Mesothelial cell of epicardium (in vitro differentiated cells): ENCODE results near the gene MYCN. TPM values are rescaled to one million over a fixed set of nuclear protein-coding genes. Genes with fewer than 3 reads are reported as not detected.

ENCODE experiments used
- DNase-seq, 2 experiments: peaks; one replicate each; pipeline ENCODE4 v3.0.0; 2021; ENCODE audit warnings: low spot score in 2 of 2; ENCODE audit not compliant: unreplicated experiment in 2 of 2
- H3K27ac Mint-ChIP-seq: 2 replicates; pipeline ENCODE4 v1.8.0; 2021; ENCODE audit warnings: mixed read lengths
- H3K27me3 Mint-ChIP-seq: 2 replicates; pipeline ENCODE4 v1.8.0; 2021; ENCODE audit warnings: low read depth, mixed read lengths
- H3K36me3 Mint-ChIP-seq: 2 replicates; pipeline ENCODE4 v1.8.0; 2021; ENCODE audit warnings: mixed read lengths
- H3K4me1 Mint-ChIP-seq: 2 replicates; pipeline ENCODE4 v1.8.0; 2021; ENCODE audit warnings: mixed read lengths
- H3K4me3 Mint-ChIP-seq: 2 replicates; pipeline ENCODE4 v1.8.0; 2021; ENCODE audit warnings: mild to moderate bottlenecking, moderate library complexity, mixed read lengths
- H3K9me3 Mint-ChIP-seq: 2 replicates; pipeline ENCODE4 v1.8.0; 2021; ENCODE audit warnings: mixed read lengths
- total RNA-seq: library from RNA; stranded (reverse); gene quantifications from 3 replicates; pipeline ENCODE4 v1.2.1, GENCODE V29; 2021
- TF ChIP-seq, protein P1 (sequence below): fragments of 200-600 bp; sonication (generic); IDR thresholded peaks from one replicate; pipeline ENCODE4 v1.5.0; 2021; ENCODE audit warnings: antibody characterized with exemption; ENCODE audit not compliant: unreplicated experiment

Gene MYCN
- total RNA-seq, 1 donor from 2014 or later: 69.1 TPM

DNA sequence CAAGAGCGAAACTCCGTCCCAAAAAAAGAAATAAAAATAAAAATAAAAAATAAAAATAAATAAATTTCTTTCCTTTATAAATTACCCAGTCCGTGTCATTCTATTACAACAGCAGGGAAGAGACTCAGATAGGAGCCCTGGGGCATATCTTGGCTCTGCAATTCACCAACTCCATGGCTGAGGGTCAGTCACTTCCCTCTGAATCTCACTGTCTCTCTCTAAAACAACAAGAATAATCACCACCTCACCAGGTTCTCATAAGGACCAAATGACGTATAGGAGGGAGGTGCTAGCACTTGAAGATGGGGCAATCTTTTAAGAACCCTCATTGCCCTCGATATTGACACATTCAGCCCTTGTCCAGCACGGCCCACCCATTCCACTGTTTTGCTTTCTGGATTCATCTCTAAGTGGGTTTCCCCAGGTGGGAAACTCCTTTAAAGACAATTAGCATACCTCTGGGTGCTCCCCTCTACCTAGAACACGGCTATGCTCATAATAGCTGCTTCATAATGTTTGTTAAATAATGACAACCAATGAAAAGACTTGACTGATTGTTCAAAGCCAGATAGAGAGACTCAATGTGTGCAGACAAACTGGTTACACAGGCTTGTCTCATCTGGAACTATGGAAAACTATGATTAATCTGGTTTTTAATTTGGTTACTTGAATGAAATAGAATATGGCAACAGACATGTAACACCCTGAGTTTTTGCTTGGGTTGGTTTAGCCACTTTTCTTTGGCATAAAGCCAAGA is 15.1 kb downstream of the MYCN start:
- no peak overlapping the region for H3K4me3 Mint-ChIP-seq

DNA sequence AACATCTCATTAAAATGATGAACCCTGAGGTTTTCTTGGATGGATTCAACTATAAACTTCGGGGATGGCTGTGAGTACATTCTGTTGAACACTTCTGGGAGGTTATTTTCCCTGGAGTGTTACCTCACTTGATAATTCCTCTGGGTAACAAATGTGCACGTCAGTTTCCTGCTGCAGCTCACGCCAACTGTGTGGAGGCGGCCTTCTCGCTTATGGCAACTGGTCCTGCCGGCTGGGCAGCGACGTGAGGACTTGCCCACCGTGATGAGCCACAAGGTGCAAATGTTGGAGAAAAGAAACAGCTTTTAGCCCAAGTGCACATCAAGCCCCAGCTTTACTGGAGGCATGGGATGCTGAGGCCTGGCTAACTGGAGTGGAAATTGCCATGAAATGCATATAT is 15.9 kb downstream of the MYCN start:
- H3K9me3 Mint-ChIP-seq: no peaks in the 10 kb centered on the region
- no peak overlapping the region for H3K4me3 Mint-ChIP-seq
- peaks cover 2% of the 10 kb centered on the region for H3K27me3 Mint-ChIP-seq
- H3K27ac Mint-ChIP-seq: peak overlapping the region; percentile 21
- no peak for DNase-seq
- no peaks in the 10 kb centered on the region for H3K36me3 Mint-ChIP-seq
- TF ChIP-seq, protein P1, sequence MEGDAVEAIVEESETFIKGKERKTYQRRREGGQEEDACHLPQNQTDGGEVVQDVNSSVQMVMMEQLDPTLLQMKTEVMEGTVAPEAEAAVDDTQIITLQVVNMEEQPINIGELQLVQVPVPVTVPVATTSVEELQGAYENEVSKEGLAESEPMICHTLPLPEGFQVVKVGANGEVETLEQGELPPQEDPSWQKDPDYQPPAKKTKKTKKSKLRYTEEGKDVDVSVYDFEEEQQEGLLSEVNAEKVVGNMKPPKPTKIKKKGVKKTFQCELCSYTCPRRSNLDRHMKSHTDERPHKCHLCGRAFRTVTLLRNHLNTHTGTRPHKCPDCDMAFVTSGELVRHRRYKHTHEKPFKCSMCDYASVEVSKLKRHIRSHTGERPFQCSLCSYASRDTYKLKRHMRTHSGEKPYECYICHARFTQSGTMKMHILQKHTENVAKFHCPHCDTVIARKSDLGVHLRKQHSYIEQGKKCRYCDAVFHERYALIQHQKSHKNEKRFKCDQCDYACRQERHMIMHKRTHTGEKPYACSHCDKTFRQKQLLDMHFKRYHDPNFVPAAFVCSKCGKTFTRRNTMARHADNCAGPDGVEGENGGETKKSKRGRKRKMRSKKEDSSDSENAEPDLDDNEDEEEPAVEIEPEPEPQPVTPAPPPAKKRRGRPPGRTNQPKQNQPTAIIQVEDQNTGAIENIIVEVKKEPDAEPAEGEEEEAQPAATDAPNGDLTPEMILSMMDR: no peak
- H3K4me1 Mint-ChIP-seq: peaks cover 20% of the 10 kb centered on the region

More for the DNA sequence above, 15.1 kb downstream of the MYCN start:
- peaks cover 20% of the 10 kb centered on the region for H3K4me1 Mint-ChIP-seq
- TF ChIP-seq, protein P1: no peak
- peaks cover 2% of the 10 kb centered on the region for H3K27me3 Mint-ChIP-seq
- no peaks in the 10 kb centered on the region for H3K9me3 Mint-ChIP-seq
- no peaks in the 10 kb centered on the region for H3K36me3 Mint-ChIP-seq
- H3K27ac Mint-ChIP-seq: peak overlapping the region; percentile 75
- no peak for DNase-seq

DNA sequence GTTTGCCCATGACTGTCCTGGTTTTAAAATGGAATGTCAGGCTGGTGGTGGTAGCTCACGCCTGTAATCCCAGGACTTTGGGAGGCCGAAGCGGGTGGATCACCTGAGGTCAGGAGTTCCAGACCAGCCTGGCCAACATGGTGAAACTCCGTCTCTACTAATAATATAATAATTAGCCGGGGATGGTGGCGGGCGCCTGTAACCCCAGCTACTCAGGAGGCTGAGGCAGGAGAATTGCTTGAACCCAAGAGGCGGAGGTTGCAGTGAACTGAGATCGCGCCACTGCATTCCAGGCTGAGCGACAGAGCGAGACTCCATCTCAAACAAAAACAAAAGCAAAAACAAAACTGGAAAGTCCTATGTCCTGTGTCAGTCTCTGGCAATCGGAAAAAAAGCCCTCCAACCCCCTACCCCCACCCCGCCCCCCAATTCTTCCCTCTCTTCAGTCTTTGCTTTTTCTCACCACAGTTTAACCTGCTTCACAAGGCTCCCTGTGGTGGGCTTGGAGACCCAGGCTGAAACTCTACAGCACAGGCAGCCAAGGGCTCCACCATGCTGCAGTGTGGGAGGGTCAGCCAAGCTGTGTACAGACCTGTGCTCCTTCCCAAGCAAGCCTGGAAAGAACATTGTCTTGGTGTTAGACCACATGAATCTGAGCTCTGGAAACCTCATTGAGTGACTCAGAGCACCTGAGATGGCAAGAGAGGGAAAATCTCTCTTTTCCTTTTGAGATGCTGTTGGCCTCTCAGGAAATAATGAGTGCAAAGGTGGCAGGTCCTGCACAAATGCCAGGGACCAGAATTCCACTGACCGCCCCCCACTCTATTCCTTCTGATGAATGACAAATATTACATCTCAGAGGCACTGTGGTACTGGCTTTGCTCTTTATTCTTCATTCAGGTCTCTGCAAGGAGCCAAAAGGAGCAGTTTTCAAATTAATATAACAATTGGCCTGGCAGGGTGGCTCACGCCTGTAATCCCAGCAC is 16.7 kb downstream of the MYCN start:
- Mint-ChIP-seq H3K27ac (no peak overlapping the region), H3K4me1 (peaks cover 20% of the 10 kb centered on the region), H3K36me3 (no peaks in the 10 kb centered on the region), H3K4me3 (no peak overlapping the region), H3K9me3 (no peaks in the 10 kb centered on the region), H3K27me3 (peaks cover 2% of the 10 kb centered on the region)
- TF ChIP-seq, protein P1: no peak
- DNase-seq: no peak

DNA sequence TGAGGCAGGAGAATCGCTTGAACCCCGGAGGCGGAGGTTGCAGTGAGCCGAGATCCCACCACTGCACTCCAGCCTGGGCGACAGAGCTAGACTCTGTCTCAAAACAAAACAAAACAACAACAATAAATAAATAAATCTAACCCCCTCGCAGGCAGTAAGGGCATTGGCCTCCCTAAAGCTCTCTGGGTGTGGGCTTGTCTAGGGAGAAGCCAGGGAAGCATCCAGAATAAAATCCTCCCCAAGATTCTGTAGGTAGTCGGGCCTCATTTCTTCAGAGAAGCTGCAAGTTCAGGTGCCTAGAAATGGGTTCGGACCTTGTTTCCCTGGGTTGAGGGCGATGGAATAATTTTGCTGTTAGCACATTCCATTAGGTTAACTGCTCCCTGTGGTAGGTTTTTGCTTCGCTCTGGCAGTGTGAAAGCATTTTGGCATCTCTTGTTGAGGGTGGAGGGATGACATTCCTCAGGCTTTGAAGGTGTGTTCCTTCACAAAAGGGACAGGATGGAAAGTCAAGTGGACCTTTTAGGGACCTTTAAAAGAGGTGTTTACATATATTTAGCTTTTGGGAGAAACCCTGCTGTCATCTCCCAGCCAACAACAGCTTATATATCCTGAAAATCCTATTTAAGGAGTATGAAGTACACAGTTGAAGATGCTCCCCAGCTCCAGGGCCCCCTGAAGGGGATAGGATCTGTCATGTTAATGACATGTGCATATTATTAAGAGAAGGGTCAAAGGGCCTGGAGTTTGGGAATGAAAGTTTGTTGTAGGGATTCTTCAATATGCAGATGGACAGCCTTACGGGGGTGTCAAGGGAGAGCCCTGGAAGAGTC is 17.7 kb downstream of the MYCN start:
- Mint-ChIP-seq H3K9me3 (no peaks in the 10 kb centered on the region), H3K36me3 (no peaks in the 10 kb centered on the region), H3K27ac (no peak overlapping the region), H3K27me3 (peaks cover 2% of the 10 kb centered on the region), H3K4me1 (peaks cover 19% of the 10 kb centered on the region), H3K4me3 (no peak overlapping the region)
- TF ChIP-seq, protein P1: no peak
- no peak for DNase-seq
